MM.1S (cell line): ENCODE measurements around the gene KDM7A.
"Not testable (repeated sequence)": the region's sequence is repeated elsewhere in the genome, so short reads cannot be mapped to it uniquely, and the experiment has no call there.

Experiments used
- DNase-seq: peaks from one replicate; pipeline ENCODE4 v3.0.0-alpha.2; 2015
- H2AFZ ChIP-seq: fragments of 300-600 bp; sonication (generic); 2 replicates; pipeline ENCODE4 v1.6.0; 2016; ENCODE audit warnings: antibody characterized with exemption, low read length
- H3F3A ChIP-seq: fragments of 300-600 bp; sonication (generic); 2 replicates; pipeline ENCODE4 v1.6.1; 2016; ENCODE audit warnings: mild to moderate bottlenecking, antibody characterized with exemption, low read length, moderate library complexity, mixed read lengths; ENCODE audit not compliant: insufficient read depth
- H3K27ac ChIP-seq: fragments of 300-600 bp; sonication (generic); 2 replicates; pipeline ENCODE4 v1.5.1; 2016; ENCODE audit warnings: mild to moderate bottlenecking, low read length
- H3K27me3 ChIP-seq: fragments of 300-600 bp; sonication (generic); replicated peaks from 2 replicates; pipeline ENCODE4 v1.6.0; 2016; ENCODE audit warnings: low read length; ENCODE audit not compliant: insufficient read depth
- H3K36me3 ChIP-seq: fragments of 300-600 bp; sonication (generic); replicated peaks from 2 replicates; pipeline ENCODE4 v1.6.1; 2016; ENCODE audit warnings: mild to moderate bottlenecking, low read length, mixed read lengths; ENCODE audit not compliant: insufficient read depth
- H3K4me1 ChIP-seq: fragments of 300-600 bp; sonication (generic); 2 replicates; pipeline ENCODE4 v1.6.1; 2016; ENCODE audit warnings: low read length, mixed read lengths
- H3K4me2 ChIP-seq: fragments of 300-600 bp; sonication (generic); 2 replicates; pipeline ENCODE4 v1.6.0; 2016; ENCODE audit warnings: low read depth, low read length
- H3K4me3 ChIP-seq: fragments of 300-600 bp; sonication (generic); 2 replicates; pipeline ENCODE4 v1.5.1; 2016; ENCODE audit warnings: low read length, mixed read lengths
- H3K79me2 ChIP-seq: fragments of 300-600 bp; sonication (generic); 2 replicates; pipeline ENCODE4 v1.6.1; 2016; ENCODE audit warnings: mixed run types, low read length, mixed read lengths
- H3K9ac ChIP-seq: fragments of 300-600 bp; sonication (generic); 2 replicates; pipeline ENCODE4 v1.6.1; 2016; ENCODE audit warnings: low read length, mixed read lengths
- H3K9me2 ChIP-seq: fragments of 300-600 bp; sonication (generic); replicated peaks from 2 replicates; pipeline ENCODE4 v1.6.1; 2016; ENCODE audit warnings: mild to moderate bottlenecking, low read length, mixed read lengths; ENCODE audit not compliant: insufficient read depth
- H3K9me3 ChIP-seq: fragments of 300-600 bp; sonication (generic); replicated peaks from 2 replicates; pipeline ENCODE4 v1.6.1; 2016; ENCODE audit warnings: mild to moderate bottlenecking, low read length, mixed read lengths; ENCODE audit not compliant: insufficient read depth
- H4K20me1 ChIP-seq: fragments of 300-600 bp; sonication (generic); 2 replicates; pipeline ENCODE4 v1.6.1; 2016; ENCODE audit warnings: mild to moderate bottlenecking, low read length, moderate library complexity, mixed read lengths; ENCODE audit not compliant: insufficient read depth
- CTCF ChIP-seq: fragments of 300-600 bp; sonication (generic); IDR thresholded peaks from 2 replicates; pipeline ENCODE4 v1.5.1; 2016; ENCODE audit warnings: antibody characterized with exemption, low read length, mixed read lengths
- EZH2 ChIP-seq: fragments of 300-600 bp; sonication (generic); optimal IDR thresholded peaks from 2 replicates; pipeline ENCODE3; 2017; ENCODE audit warnings: low read depth, mild to moderate bottlenecking, antibody characterized with exemption, low read length, mixed read lengths
- EZH2phosphoT487 ChIP-seq: fragments of 300-600 bp; sonication (generic); IDR thresholded peaks from 2 replicates; pipeline ENCODE4 v1.6.1; 2018; ENCODE audit warnings: antibody characterized with exemption, low read length

The KDM7A gene

GRCh38 chr7:140203556-140203955 is 26.8 kb upstream of the KDM7A start:
- Histone ChIP-seq H2AFZ (no peak overlapping the region), H3K79me2 (no peaks in the 10 kb centered on the region), H3K4me2 (no peak overlapping the region), H4K20me1 (no peaks in the 10 kb centered on the region), H3K9ac (no peak overlapping the region), H3K4me1 (no peaks in the 10 kb centered on the region), H3K27me3 (no peaks in the 10 kb centered on the region; the same call in 1 of the 2 replicates), H3K9me2 (no peaks in the 10 kb centered on the region), H3K36me3 (no peaks in the 10 kb centered on the region), H3K27ac (no peak overlapping the region), H3K9me3 (no peaks in the 10 kb centered on the region), H3K4me3 (no peak overlapping the region), H3F3A (no peaks in the 10 kb centered on the region)
- DNase-seq = no peak
- TF ChIP-seq CTCF (no peak), EZH2phosphoT487 (no peak), EZH2 (no peak)

- H3K27ac ChIP-seq, H3K9me3 ChIP-seq, H3K9ac ChIP-seq, DNase-seq, H3K4me1 ChIP-seq, H4K20me1 ChIP-seq, H2AFZ ChIP-seq, H3K79me2 ChIP-seq, H3K27me3 ChIP-seq, H3K36me3 ChIP-seq, H3F3A ChIP-seq, H3K9me2 ChIP-seq, H3K4me2 ChIP-seq, H3K4me3 ChIP-seq: not testable (repeated sequence)
Measured at GRCh38 chr7:140202942-140203341, 26.2 kb upstream of the KDM7A start.

GRCh38 chr7:140201393-140201792 is 24.6 kb upstream of the KDM7A start:
- Histone ChIP-seq H3K4me3 (no peak overlapping the region), H3K27ac (no peak overlapping the region), H3K9me2 (no peaks in the 10 kb centered on the region), H3K4me1 (no peaks in the 10 kb centered on the region), H3F3A (no peaks in the 10 kb centered on the region), H3K9me3 (no peaks in the 10 kb centered on the region), H4K20me1 (no peaks in the 10 kb centered on the region), H3K79me2 (no peaks in the 10 kb centered on the region), H2AFZ (no peak overlapping the region), H3K9ac (no peak overlapping the region), H3K4me2 (no peak overlapping the region), H3K27me3 (no peaks in the 10 kb centered on the region), H3K36me3 (no peaks in the 10 kb centered on the region)
- no peak for DNase-seq
- TF ChIP-seq EZH2 (no peak), EZH2phosphoT487 (no peak), CTCF (no peak)

- Histone ChIP-seq H3K36me3 (no peaks in the 10 kb centered on the region), H3K4me3 (no peak overlapping the region), H3K9me2 (no peaks in the 10 kb centered on the region), H3K27ac (no peak overlapping the region), H3K9ac (no peak overlapping the region), H3F3A (no peaks in the 10 kb centered on the region), H4K20me1 (no peaks in the 10 kb centered on the region), H3K79me2 (no peaks in the 10 kb centered on the region), H3K4me1 (no peaks in the 10 kb centered on the region), H3K4me2 (no peak overlapping the region), H2AFZ (no peak overlapping the region), H3K9me3 (no peaks in the 10 kb centered on the region), H3K27me3 (no peaks in the 10 kb centered on the region)
- TF ChIP-seq CTCF (no peak), EZH2phosphoT487 (no peak), EZH2 (no peak)
- DNase-seq = no peak
Measured at GRCh38 chr7:140200061-140200989, 23.5 kb upstream of the KDM7A start.
